Mesodermal cell (in vitro differentiated cells): ENCODE results near the gene CPSF7. TPM values are rescaled to one million over a fixed set of nuclear protein-coding genes. Genes with fewer than 3 reads are reported as not detected.

Experiments used
- H3K27ac ChIP-seq: 2 replicates; pipeline ENCODE4 v1.7.0; 2013; ENCODE audit warnings: mild to moderate bottlenecking, low read depth, low read length, moderate library complexity; ENCODE audit not compliant: severe bottlenecking
- H3K36me3 ChIP-seq: 2 replicates; pipeline ENCODE4 v1.7.1; 2013; ENCODE audit warnings: mild to moderate bottlenecking, low read length, moderate library complexity; ENCODE audit not compliant: control insufficient read depth, insufficient read depth
- H3K4me1 ChIP-seq: one replicate; pipeline ENCODE4 v1.7.1; 2013; ENCODE audit warnings: mild to moderate bottlenecking, low read length; ENCODE audit not compliant: insufficient read depth, control insufficient read depth, poor library complexity, severe bottlenecking
- H3K4me3 ChIP-seq: 2 replicates; pipeline ENCODE4 v1.7.0; 2013; ENCODE audit warnings: low read length, control low read depth, mild to moderate bottlenecking; ENCODE audit not compliant: insufficient read depth, poor library complexity, severe bottlenecking; ENCODE audit errors: extremely low read depth
- H3K9me3 ChIP-seq: 2 replicates; pipeline ENCODE4 v1.7.1; 2013; ENCODE audit warnings: mild to moderate bottlenecking, low read length, moderate library complexity; ENCODE audit not compliant: control insufficient read depth
- WGBS, 2 experiments: methylation state at CpG; one replicate each; pipeline ENCODE4 v1.1.5; 2013; ENCODE audit warnings: missing lambda C conversion rate in 2 of 2; ENCODE audit not compliant: insufficient coverage in 2 of 2; 5-methylcytosine and 5-hydroxymethylcytosine counted together
- polyA plus RNA-seq, 2 experiments: library from polyadenylated mRNA; stranded (reverse); fragments of 50-300 nt; gene quantifications; one replicate each; pipeline ENCODE4 v1.2.3, GENCODE V29; 2013

Gene CPSF7
- 58.9 TPM for polyA plus RNA-seq (2013, experiment 1 of 2)
- polyA plus RNA-seq (2013, experiment 2 of 2): 57.3 TPM

GRCh38 chr11:61429691-61430582, at the start of gene CPSF7, which contains the start of gene SDHAF2:
Gene CPSF7 (minus strand): TSS chr11:61429975. CDS start chr11:61429235, 740 bp downstream.
Gene SDHAF2 (plus strand): TSS chr11:61430124. CDS start chr11:61430147, 23 bp downstream.
- Histone ChIP-seq H3K4me1 (peaks cover 9% of the 10 kb centered on the region), H3K4me3 (peak within 1 kb of the TSS; percentile 97), H3K9me3 (no peaks in the 10 kb centered on the region), H3K36me3 (peaks cover 64% of the 10 kb centered on the region), H3K27ac (peak within 1 kb of the TSS; percentile 99)
- WGBS, 2 experiments: 0% methylated on average over 46 to 47 of the region's 82 CpGs

DNA sequence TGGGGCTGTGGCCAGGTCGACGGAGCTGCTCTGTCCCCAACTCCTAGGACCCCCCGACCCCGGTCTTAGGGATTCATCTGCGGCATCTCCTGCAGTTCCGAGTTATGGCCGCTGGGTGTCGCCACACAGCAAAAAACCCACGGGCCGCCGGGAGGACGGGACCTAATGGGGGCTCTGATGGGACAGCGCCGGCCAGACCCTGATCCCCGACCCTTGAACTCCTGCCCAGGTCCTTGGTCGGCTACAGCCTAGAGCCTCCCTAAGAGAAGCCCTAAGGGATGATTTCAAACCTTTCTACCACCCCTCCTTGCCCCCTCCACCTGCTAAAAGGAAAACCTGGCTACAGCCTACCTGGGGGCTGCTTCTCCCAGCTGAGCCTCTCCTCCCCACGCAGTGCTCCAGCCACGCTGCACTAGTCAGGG, 48.0 kb upstream of the CPSF7 start:
- no peaks in the 10 kb centered on the region for H3K4me1 ChIP-seq
- no peak overlapping the region for H3K4me3 ChIP-seq
- no peak overlapping the region for H3K27ac ChIP-seq
- WGBS, 2 experiments: 11 to 14% methylated on average over 13 to 17 of the region's 18 CpGs
- H3K36me3 ChIP-seq: peaks cover 8% of the 10 kb centered on the region
- H3K9me3 ChIP-seq: peaks cover 2% of the 10 kb centered on the region

GRCh38 chr11:61477126-61477525, 47.4 kb upstream of the CPSF7 start:
- 84% methylated on average over 6 to 8 of the region's 8 CpGs for WGBS, 2 experiments

DNA sequence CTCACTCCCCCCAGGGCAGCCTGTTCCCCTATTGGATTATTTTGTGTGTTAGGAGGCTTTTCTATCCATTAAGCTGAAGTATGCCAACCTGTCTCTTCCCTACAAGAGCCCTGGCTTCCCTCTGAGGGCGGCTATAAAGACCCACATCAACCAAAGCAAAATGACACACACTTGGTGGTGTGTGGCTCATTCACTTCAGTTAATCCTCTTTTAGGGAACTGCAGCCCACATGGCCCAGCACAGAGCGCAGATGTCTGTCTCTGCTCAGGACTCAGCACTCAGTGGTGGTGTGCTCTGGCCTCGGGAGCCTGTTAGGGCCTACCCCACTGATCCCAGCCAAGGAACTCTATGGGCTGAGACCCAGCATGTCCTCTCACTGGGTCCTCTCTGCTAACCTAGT, 46.6 kb upstream of the CPSF7 start:
- H3K27ac ChIP-seq: no peak overlapping the region
- no peak overlapping the region for H3K4me3 ChIP-seq
- H3K9me3 ChIP-seq: peaks cover 4% of the 10 kb centered on the region
- WGBS, 2 experiments: 100% methylated on average over 3 of the region's 3 CpGs; no CpG with 5 or more reads in 1 of the 2 experiments
- no peaks in the 10 kb centered on the region for H3K4me1 ChIP-seq
- peaks cover 16% of the 10 kb centered on the region for H3K36me3 ChIP-seq

More at GRCh38 chr11:61477126-61477525, 47.4 kb upstream of the CPSF7 start:
- no peak overlapping the region for H3K4me3 ChIP-seq
- no peaks in the 10 kb centered on the region for H3K4me1 ChIP-seq
- H3K9me3 ChIP-seq: peaks cover 4% of the 10 kb centered on the region
- no peak overlapping the region for H3K27ac ChIP-seq
- peaks cover 13% of the 10 kb centered on the region for H3K36me3 ChIP-seq

DNA sequence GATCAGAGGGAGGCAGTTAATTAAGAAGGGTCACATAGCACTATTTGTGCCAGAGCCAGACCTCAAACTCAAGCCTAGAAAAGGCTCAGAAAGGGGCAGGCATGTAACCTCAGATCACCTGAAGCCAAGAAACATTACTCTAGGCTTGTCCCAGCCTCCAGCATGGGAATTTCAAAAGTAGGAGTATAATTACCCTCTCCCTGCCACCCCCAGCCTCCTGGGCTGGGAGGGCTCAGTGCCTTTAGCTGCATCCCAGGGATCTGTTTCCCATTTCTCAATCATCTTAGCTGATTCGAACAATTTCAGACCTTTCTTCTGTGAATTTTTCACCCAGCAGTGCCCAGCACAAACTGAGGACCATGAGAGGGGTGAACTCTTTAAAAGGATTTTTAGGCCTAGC, 45.7 kb upstream of the CPSF7 start:
- no peak overlapping the region for H3K27ac ChIP-seq

GRCh38 chr11:61474013-61474643, 44.4 kb upstream of the CPSF7 start:
- WGBS, 2 experiments: 91 to 96% methylated on average over 4 to 6 of the region's 6 CpGs
- Histone ChIP-seq H3K27ac (no peak overlapping the region), H3K4me3 (no peak overlapping the region)

More for the DNA sequence above, 45.7 kb upstream of the CPSF7 start:
- WGBS, 2 experiments: no CpG with 5 or more reads among the region's 1 CpG
- no peaks in the 10 kb centered on the region for H3K4me1 ChIP-seq
- H3K9me3 ChIP-seq: peaks cover 4% of the 10 kb centered on the region
- no peak overlapping the region for H3K4me3 ChIP-seq
- peaks cover 24% of the 10 kb centered on the region for H3K36me3 ChIP-seq

GRCh38 chr11:61473370-61474012, 43.7 kb upstream of the CPSF7 start:
- Histone ChIP-seq H3K36me3 (peaks cover 24% of the 10 kb centered on the region), H3K27ac (no peak overlapping the region), H3K9me3 (peaks cover 4% of the 10 kb centered on the region), H3K4me1 (no peaks in the 10 kb centered on the region), H3K4me3 (no peak overlapping the region)
- WGBS, 2 experiments: 100% methylated on average over 1 to 2 of the region's 3 CpGs

More at GRCh38 chr11:61474013-61474643, 44.4 kb upstream of the CPSF7 start:
- Histone ChIP-seq H3K9me3 (peaks cover 4% of the 10 kb centered on the region), H3K36me3 (peaks cover 24% of the 10 kb centered on the region), H3K4me1 (no peaks in the 10 kb centered on the region)

DNA sequence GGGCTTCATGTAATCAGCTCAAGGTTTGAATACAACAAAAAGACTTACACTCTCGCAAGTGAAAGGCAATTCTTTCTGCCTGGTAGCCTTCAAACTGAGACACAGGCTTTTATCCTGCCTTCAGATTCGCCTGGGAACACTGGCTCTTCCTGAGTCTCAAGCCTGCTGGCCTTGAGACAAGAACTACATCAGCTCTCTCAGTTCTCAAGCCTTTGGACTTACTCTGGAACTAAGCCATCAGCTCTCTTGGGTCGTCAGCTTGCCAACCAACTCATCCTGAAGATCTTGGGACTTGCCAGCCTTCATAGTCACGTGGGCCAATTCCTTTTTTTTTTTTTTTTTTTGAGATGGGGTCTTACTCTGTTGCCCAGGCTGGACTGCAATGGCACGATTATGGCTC, 43.1 kb upstream of the CPSF7 start:
- no peaks in the 10 kb centered on the region for H3K4me1 ChIP-seq
- H3K4me3 ChIP-seq: no peak overlapping the region
- 95 to 100% methylated on average over 2 to 3 of the region's 5 CpGs for WGBS, 2 experiments
- H3K36me3 ChIP-seq: peaks cover 24% of the 10 kb centered on the region
- H3K9me3 ChIP-seq: peaks cover 4% of the 10 kb centered on the region
- H3K27ac ChIP-seq: no peak overlapping the region

- 94 to 100% methylated on average over 1 to 4 of the region's 5 CpGs for whole genome bisulfite sequencing, 2 experiments
- no peak overlapping the region for H3K4me3 ChIP-seq
- H3K9me3 ChIP-seq: peaks cover 4% of the 10 kb centered on the region
Observed at GRCh38 chr11:61472282-61472681, 42.5 kb upstream of the CPSF7 start.

DNA sequence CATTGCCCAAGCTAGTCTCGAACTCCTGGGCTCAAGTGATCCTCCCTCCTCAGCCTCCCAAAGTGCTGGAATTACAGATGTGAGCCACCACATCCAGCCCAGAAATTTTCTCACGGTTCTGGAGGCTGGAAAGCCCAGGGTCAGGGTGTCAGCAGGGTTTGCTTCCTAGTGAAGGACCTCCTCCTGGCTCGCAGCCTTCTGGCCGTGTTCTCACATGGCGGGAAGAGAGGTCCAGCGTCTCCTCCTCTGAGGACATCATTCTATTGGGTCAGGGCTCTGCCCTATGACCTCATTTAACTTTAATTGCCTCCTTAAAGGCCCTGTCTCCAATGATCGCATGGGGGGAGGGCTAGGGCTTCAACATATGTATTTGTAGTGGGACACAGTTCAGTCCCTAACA, 38.2 kb upstream of the CPSF7 start:
- Histone ChIP-seq H3K27ac (no peak overlapping the region), H3K4me3 (no peak overlapping the region), H3K36me3 (peaks cover 30% of the 10 kb centered on the region), H3K4me1 (no peaks in the 10 kb centered on the region), H3K9me3 (peaks cover 4% of the 10 kb centered on the region)
- WGBS, 2 experiments: 83 to 94% methylated on average over 6 of the region's 7 CpGs

More at GRCh38 chr11:61472282-61472681, 42.5 kb upstream of the CPSF7 start:
- Histone ChIP-seq H3K4me1 (no peaks in the 10 kb centered on the region), H3K27ac (no peak overlapping the region), H3K36me3 (peaks cover 24% of the 10 kb centered on the region)
